A549 (cell line): ENCODE data around the gene GTF3A. TPM values are rescaled to one million over a fixed set of nuclear protein-coding genes. Genes with fewer than 3 reads are reported as not detected.
A peak's percentile ranks its signal among the peaks of the same experiment; 100 is the strongest.

Experiments
- ATAC-seq, 2 experiments: fragments of 200-7000 bp in 1 of 2; fragments of >200 bp in 1 of 2; cut with Nextera tagmentation in 1 of 2; cut with Tn5 transposase in 1 of 2; 3 replicates each; pipeline versions ENCODE4 v1.8.0 to v1.9.1; 2018 to 2020; ENCODE audit warnings: mild to moderate bottlenecking in 1 of 2, moderate library complexity in 1 of 2
- CTCF ChIA-PET: fragments of 300-600 bp; sonication (Branson Sonifier 250); formaldehyde crosslinking; extraction: SDS; loops from one replicate; lab custom pipeline; 2021; ENCODE audit warnings: antibody characterized with exemption, inconsistent platforms; lab: Yijun Ruan, JAX
- POLR2A ChIA-PET: fragments of 350-600 bp; formaldehyde crosslinking; extraction: SDS; loops from one replicate; lab custom pipeline; 2021; ENCODE audit warnings: antibody characterized with exemption, inconsistent platforms; lab: Yijun Ruan, JAX
- DNase-seq, 2 experiments: peaks; one replicate each; pipeline versions ENCODE4 v3.0.0 to v3.0.0-alpha.2; 2011 to 2016; ENCODE audit warnings: low read depth in 1 of 2, low spot score in 1 of 2
- FAIRE-seq: peaks from 2 replicates; lab custom pipeline; 2011; peaks lifted over from hg19 to GRCh38; lab: Jason Lieb, UNC
- H3K27ac ChIP-seq, 2 experiments: fragments of >200 bp; sonication (Bioruptor Twin); formaldehyde crosslinking; 3 replicates each; pipeline ENCODE4 v1.5.1; 2016 to 2017
- H3K4me1 ChIP-seq: fragments of >200 bp; sonication (Bioruptor Twin); formaldehyde crosslinking; 3 replicates; pipeline ENCODE4 v1.6.1; 2016
- H3K4me2 ChIP-seq: fragments of >200 bp; sonication (Bioruptor Twin); formaldehyde crosslinking; 3 replicates; pipeline ENCODE4 v1.6.1; 2016
- H3K4me3 ChIP-seq: fragments of >200 bp; sonication (Bioruptor Twin); formaldehyde crosslinking; 3 replicates; pipeline ENCODE4 v1.5.1; 2016
- H3K9me3 ChIP-seq: fragments of >200 bp; sonication (Bioruptor Twin); formaldehyde crosslinking; 3 replicates; pipeline ENCODE4 v1.6.1; 2016
- BCL3 ChIP-seq: fragments of >200 bp; sonication (Bioruptor Twin); formaldehyde crosslinking; IDR thresholded peaks from 3 replicates; pipeline ENCODE4 v1.6.1; 2016
- CTCF ChIP-seq: fragments of >200 bp; sonication (Bioruptor Twin); formaldehyde crosslinking; IDR thresholded peaks from 3 replicates; pipeline ENCODE4 v1.5.1; 2016
- EHMT2 ChIP-seq: fragments of 200-600 bp; sonication (generic); IDR thresholded peaks from 2 replicates; pipeline ENCODE4 v1.6.1; 2016; ENCODE audit warnings: antibody characterized with exemption, low read depth, mild to moderate bottlenecking, moderate library complexity
- FOSB ChIP-seq: fragments of 250-450 bp; sonication (Bioruptor Pico); IDR thresholded peaks from 2 replicates; pipeline ENCODE4 v1.5.0; 2020; ENCODE audit warnings: mild to moderate bottlenecking, moderate library complexity
- HDAC2 ChIP-seq: fragments of 200-600 bp; sonication (generic); IDR thresholded peaks from 2 replicates; pipeline ENCODE4 v1.6.1; 2016
- HEYL ChIP-seq: fragments of 250-450 bp; sonication (Bioruptor Pico); IDR thresholded peaks from 2 replicates; pipeline ENCODE4 v1.8.0; 2021; ENCODE audit warnings: mild to moderate bottlenecking, moderate library complexity
- HOXB5 ChIP-seq: fragments of 250-450 bp; sonication (Bioruptor Pico); IDR thresholded peaks from 2 replicates; pipeline ENCODE4 v1.5.0; 2020; ENCODE audit warnings: mild to moderate bottlenecking, moderate library complexity
- KDM1A ChIP-seq: fragments of 200-600 bp; sonication (generic); IDR thresholded peaks from 2 replicates; pipeline ENCODE4 v1.6.1; 2016; ENCODE audit warnings: low read depth, mild to moderate bottlenecking
- KDM5A ChIP-seq: fragments of 200-600 bp; sonication (generic); IDR thresholded peaks from 2 replicates; pipeline ENCODE4 v1.6.1; 2016; ENCODE audit warnings: antibody characterized with exemption, mild to moderate bottlenecking
- MAZ ChIP-seq: fragments of 150-350 bp; IDR thresholded peaks from 2 replicates; pipeline ENCODE4 v1.6.1; 2014; ENCODE audit warnings: antibody characterized with exemption, low read depth, low read length, borderline replicate concordance
- POLR2A ChIP-seq: IDR thresholded peaks from 2 replicates; pipeline ENCODE4 v1.6.1; 2012; ENCODE audit warnings: mild to moderate bottlenecking, low read length
- RAD21 ChIP-seq, 2 experiments: fragments of >200 bp in 1 of 2; sonication (Bioruptor Twin) in 1 of 2; formaldehyde crosslinking in 1 of 2; IDR thresholded peaks in 1 of 2; conservative IDR thresholded peaks in 1 of 2; 2 replicates in 1 of 2; 3 replicates in 1 of 2; pipeline ENCODE4 v1.6.1; 2012 to 2018; ENCODE audit warnings: inconsistent platforms in 1 of 2
- RNF2 ChIP-seq: fragments of 200-600 bp; sonication (generic); IDR thresholded peaks from 2 replicates; pipeline ENCODE4 v1.6.1; 2016; ENCODE audit warnings: low read depth, mild to moderate bottlenecking, antibody characterized with exemption, moderate library complexity, borderline replicate concordance
- SMC3 ChIP-seq: fragments of >200 bp; sonication (Bioruptor Twin); formaldehyde crosslinking; IDR thresholded peaks from 3 replicates; pipeline ENCODE4 v1.6.1; 2018; ENCODE audit warnings: inconsistent platforms
- ZC3H11A ChIP-seq: fragments of 450-650 bp; IDR thresholded peaks from 2 replicates; pipeline ENCODE4 v1.6.1; 2014; ENCODE audit warnings: antibody characterized with exemption, mild to moderate bottlenecking
- WGBS: methylation state at CpG from one replicate; pipeline ENCODE4 v1.1.6; 2017; ENCODE audit errors: missing lambda C conversion rate; 5-methylcytosine and 5-hydroxymethylcytosine counted together
- polyA plus RNA-seq, 4 experiments: library from polyadenylated mRNA; depleted of rRNA in 3 of 4; stranded (reverse); fragments of >200 nt; fragmentation: RNase III in 1 of 4; extraction: RNeasy Plus Mini Kit Qiagen cat#74134 plus additional on column Dnase treatment in 1 of 4; gene quantifications; 2 replicates in 3 of 4; 3 replicates in 1 of 4; pipeline ENCODE4 v1.2.3, GENCODE V29; 2011 to 2017
- TF ChIP-seq, protein P1 (sequence below): fragments of 150-350 bp; IDR thresholded peaks from 2 replicates; pipeline ENCODE4 v1.6.1; 2014; ENCODE audit warnings: low read depth, mild to moderate bottlenecking, low read length
- TF ChIP-seq, protein P2 (sequence below): fragments of 200-600 bp; sonication (generic); IDR thresholded peaks from 2 replicates; pipeline ENCODE4 v1.6.1; 2016; ENCODE audit warnings: antibody characterized with exemption, mild to moderate bottlenecking, moderate library complexity
- TF ChIP-seq, protein P3 (sequence below): IDR thresholded peaks from 2 replicates; pipeline ENCODE4 v1.6.1; 2012

GTF3A gene
- polyA plus RNA-seq, 2 of the 4 experiments (the other 2 are of a cell fraction) = 93.1 to 132 TPM

- Histone ChIP-seq H3K27ac (no peak overlapping the region), H3K4me1 (no peaks in the 10 kb centered on the region), H3K4me3 (no peak overlapping the region), H3K4me2 (peak overlapping the region; percentile 27; the same call in 1 of the 3 replicates), H3K9me3 (no peaks in the 10 kb centered on the region)
- DNase-seq (peak; percentile 41 to 49), FAIRE-seq (no peak), ATAC-seq (peak; percentile 78; a peak in 5 of 6 replicates)
- CTCF ChIA-PET = interaction anchor here (0.6 to 3.0 kb wide), 9 partner anchors 8 to 577 kb away, joined by 3 to 14 read pairs (median 4); no protein-coding TSS in a partner anchor
- 37% methylated on average over 12 of the region's 12 CpGs for WGBS
- POLR2A ChIA-PET = no interaction called here
- TF ChIP-seq HOXB5 (CRISPR knock-in tag) (no peak), BCL3 (no peak), HDAC2 (no peak), RAD21 (conservative IDR thresholded peaks at IDR 0.05 in 1 of 2, IDR thresholded peaks at IDR 0.05 in 1 of 2) (peak; percentile 46 to 50), ZC3H11A (no peak), MAZ (no peak), RNF2 (no peak), KDM1A (no peak), SMC3 (peak; percentile 52; the same call in 2 of the 3 replicates), FOSB (CRISPR knock-in tag) (no peak), HEYL (no peak), KDM5A (no peak), POLR2A (no peak), CTCF (peak; percentile 46), EHMT2 (no peak)
- TF ChIP-seq, protein P1, sequence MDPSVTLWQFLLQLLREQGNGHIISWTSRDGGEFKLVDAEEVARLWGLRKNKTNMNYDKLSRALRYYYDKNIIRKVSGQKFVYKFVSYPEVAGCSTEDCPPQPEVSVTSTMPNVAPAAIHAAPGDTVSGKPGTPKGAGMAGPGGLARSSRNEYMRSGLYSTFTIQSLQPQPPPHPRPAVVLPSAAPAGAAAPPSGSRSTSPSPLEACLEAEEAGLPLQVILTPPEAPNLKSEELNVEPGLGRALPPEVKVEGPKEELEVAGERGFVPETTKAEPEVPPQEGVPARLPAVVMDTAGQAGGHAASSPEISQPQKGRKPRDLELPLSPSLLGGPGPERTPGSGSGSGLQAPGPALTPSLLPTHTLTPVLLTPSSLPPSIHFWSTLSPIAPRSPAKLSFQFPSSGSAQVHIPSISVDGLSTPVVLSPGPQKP = no peak
- TF ChIP-seq, protein P2, sequence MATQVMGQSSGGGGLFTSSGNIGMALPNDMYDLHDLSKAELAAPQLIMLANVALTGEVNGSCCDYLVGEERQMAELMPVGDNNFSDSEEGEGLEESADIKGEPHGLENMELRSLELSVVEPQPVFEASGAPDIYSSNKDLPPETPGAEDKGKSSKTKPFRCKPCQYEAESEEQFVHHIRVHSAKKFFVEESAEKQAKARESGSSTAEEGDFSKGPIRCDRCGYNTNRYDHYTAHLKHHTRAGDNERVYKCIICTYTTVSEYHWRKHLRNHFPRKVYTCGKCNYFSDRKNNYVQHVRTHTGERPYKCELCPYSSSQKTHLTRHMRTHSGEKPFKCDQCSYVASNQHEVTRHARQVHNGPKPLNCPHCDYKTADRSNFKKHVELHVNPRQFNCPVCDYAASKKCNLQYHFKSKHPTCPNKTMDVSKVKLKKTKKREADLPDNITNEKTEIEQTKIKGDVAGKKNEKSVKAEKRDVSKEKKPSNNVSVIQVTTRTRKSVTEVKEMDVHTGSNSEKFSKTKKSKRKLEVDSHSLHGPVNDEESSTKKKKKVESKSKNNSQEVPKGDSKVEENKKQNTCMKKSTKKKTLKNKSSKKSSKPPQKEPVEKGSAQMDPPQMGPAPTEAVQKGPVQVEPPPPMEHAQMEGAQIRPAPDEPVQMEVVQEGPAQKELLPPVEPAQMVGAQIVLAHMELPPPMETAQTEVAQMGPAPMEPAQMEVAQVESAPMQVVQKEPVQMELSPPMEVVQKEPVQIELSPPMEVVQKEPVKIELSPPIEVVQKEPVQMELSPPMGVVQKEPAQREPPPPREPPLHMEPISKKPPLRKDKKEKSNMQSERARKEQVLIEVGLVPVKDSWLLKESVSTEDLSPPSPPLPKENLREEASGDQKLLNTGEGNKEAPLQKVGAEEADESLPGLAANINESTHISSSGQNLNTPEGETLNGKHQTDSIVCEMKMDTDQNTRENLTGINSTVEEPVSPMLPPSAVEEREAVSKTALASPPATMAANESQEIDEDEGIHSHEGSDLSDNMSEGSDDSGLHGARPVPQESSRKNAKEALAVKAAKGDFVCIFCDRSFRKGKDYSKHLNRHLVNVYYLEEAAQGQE = no peak
- TF ChIP-seq, protein P3, sequence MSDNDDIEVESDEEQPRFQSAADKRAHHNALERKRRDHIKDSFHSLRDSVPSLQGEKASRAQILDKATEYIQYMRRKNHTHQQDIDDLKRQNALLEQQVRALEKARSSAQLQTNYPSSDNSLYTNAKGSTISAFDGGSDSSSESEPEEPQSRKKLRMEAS = 0 out of 2 replicates have a peak, but pooled peaks have one; percentile 20
These were observed 18.1 kb upstream of the GTF3A start for GRCh38 chr13:27406178-27406939.
